K562 (cell line): ENCODE data around the gene AMDHD2.

Experiments
- ARID2 ChIP-seq: fragments of 450-650 bp; IDR thresholded peaks from 2 replicates; pipeline ENCODE4 v1.6.1; 2017; ENCODE audit warnings: antibody characterized with exemption, mild to moderate bottlenecking
- CBX8 ChIP-seq: fragments of 200-600 bp; sonication (generic); IDR thresholded peaks from 2 replicates; pipeline ENCODE4 v1.6.1; 2012; ENCODE audit warnings: borderline replicate concordance, mixed run types, low read depth, mild to moderate bottlenecking, moderate library complexity, mixed read lengths, low read length, control low read depth, inconsistent platforms; ENCODE audit not compliant: poor library complexity, severe bottlenecking; ENCODE audit errors: extremely low read depth
- CREB1 ChIP-seq, 2 experiments: sonication (generic) in 1 of 2; formaldehyde crosslinking in 1 of 2; IDR thresholded peaks; 2 replicates each; pipeline versions ENCODE4 v1.6.1 to v1.8.0; 2012 to 2022; ENCODE audit warnings: inconsistent platforms in 1 of 2, mild to moderate bottlenecking in 1 of 2, missing genetic modification reagents in 1 of 2, moderate library complexity in 1 of 2
- CTCF ChIP-seq, 3 experiments: IDR thresholded peaks in 2 of 3; conservative IDR thresholded peaks in 1 of 3; 2 replicates each; pipeline ENCODE4 v1.5.1; 2011 to 2012; ENCODE audit warnings: low read length in 3 of 3, mild to moderate bottlenecking in 3 of 3, control low read depth in 2 of 3, improper control_type of control experiment in 1 of 3, inconsistent platforms in 1 of 3, low read depth in 1 of 3, mixed read lengths in 1 of 3, moderate library complexity in 1 of 3; ENCODE audit not compliant: insufficient read depth in 2 of 3
- ETS1 ChIP-seq: conservative IDR thresholded peaks from 2 replicates; pipeline ENCODE4 v1.6.1; 2011; ENCODE audit warnings: low read depth, mild to moderate bottlenecking, low read length; ENCODE audit not compliant: control insufficient read depth
- EZH2 ChIP-seq: IDR thresholded peaks from 2 replicates; pipeline ENCODE4 v1.6.1; 2012; ENCODE audit warnings: low read depth, mild to moderate bottlenecking, inconsistent platforms, low read length, borderline replicate concordance
- NFE2L1 ChIP-seq: fragments of 450-650 bp; IDR thresholded peaks from 2 replicates; pipeline ENCODE4 v1.6.1; 2016; ENCODE audit warnings: missing genetic modification characterization, low read depth, mild to moderate bottlenecking, missing compliant biosample characterization, moderate library complexity, borderline replicate concordance
- POLR2A ChIP-seq: fragments of 450-650 bp; conservative IDR thresholded peaks from 2 replicates; pipeline ENCODE4 v1.6.1; 2016
- POU5F1 ChIP-seq: fragments of 150-350 bp; IDR thresholded peaks from 2 replicates; pipeline ENCODE4 v1.6.1; 2014; ENCODE audit warnings: borderline replicate concordance, low read length, low read depth, mild to moderate bottlenecking; ENCODE audit not compliant: partially characterized antibody
- TAF1 ChIP-seq: IDR thresholded peaks from 2 replicates; pipeline ENCODE4 v1.6.1; 2011; ENCODE audit warnings: mild to moderate bottlenecking, low read length, moderate library complexity; ENCODE audit not compliant: insufficient read depth, control insufficient read depth, severe bottlenecking; ENCODE audit errors: extremely low read depth
- TBP ChIP-seq: optimal IDR thresholded peaks from 2 replicates; pipeline ENCODE3; 2011; ENCODE audit warnings: low read depth, low read length, improper control_type of control experiment
- ZNF274 ChIP-seq: IDR thresholded peaks from 2 replicates; pipeline ENCODE4 v1.6.1; 2011; ENCODE audit warnings: low read depth, mild to moderate bottlenecking, low read length, moderate library complexity, borderline replicate concordance
- ZNF561 ChIP-seq: fragments of 450-650 bp; formaldehyde crosslinking; conservative IDR thresholded peaks from 2 replicates; pipeline ENCODE4 v1.4.0; 2020; ENCODE audit warnings: mild to moderate bottlenecking, moderate library complexity

- TF ChIP-seq ETS1, result no peak
- TF ChIP-seq CREB1 (IDR thresholded peaks at IDR 0.05), result no peak
- no peak for TF ChIP-seq CREB1 (CRISPR knock-in tag; IDR thresholded peaks at IDR 0.05)
- TF ChIP-seq POLR2A, result no peak
- no peak for TF ChIP-seq ARID2
- no peak for TF ChIP-seq ZNF274
- no peak for TF ChIP-seq NFE2L1 (tag)
- TF ChIP-seq EZH2, result no peak
- no peak for TF ChIP-seq TAF1
- no peak for TF ChIP-seq TBP
- no peak for TF ChIP-seq POU5F1
- no peak for TF ChIP-seq CTCF (IDR thresholded peaks at IDR 0.05 in 2 of 3, conservative IDR thresholded peaks at IDR 0.05 in 1 of 3; ENCODE audit: insufficient read depth in 2 of 3, low read depth in 1 of 3, low read length in 3 of 3)
- TF ChIP-seq CBX8, result no peak
- TF ChIP-seq ZNF561 (CRISPR knock-in tag), result no peak
Observed at GRCh38 chr16:2485811-2486507, 34.2 kb upstream of the AMDHD2 start.
